HepG2 (cell line): ENCODE measurements around the gene PMM2. TPM values are rescaled to one million over a fixed set of nuclear protein-coding genes. Genes with fewer than 3 reads are reported as not detected.
A peak's percentile ranks its signal among the peaks of the same experiment; 100 is the strongest.
"Not testable (repeated sequence)": the region's sequence is repeated elsewhere in the genome, so short reads cannot be mapped to it uniquely, and the experiment has no call there.

Experiments
- ATAC-seq: fragments of 200-7000 bp; cut with Tn5 transposase; 3 replicates; pipeline ENCODE4 v1.9.1; 2020; ENCODE audit warnings: mild to moderate bottlenecking, moderate library complexity
- BruUV-seq: library from RNA; stranded (reverse); fragments of 400-500 nt; replicated peaks from 2 replicates; lab custom pipeline; 2021; lab: Mats Ljungman, UMichigan
- CTCF ChIA-PET: fragments of 300-600 bp; formaldehyde crosslinking; extraction: SDS; loops from one replicate; lab custom pipeline; 2021; ENCODE audit warnings: low total read pairs, inconsistent platforms, low intra/inter-chr PET ratio; lab: Yijun Ruan, JAX
- POLR2A ChIA-PET: fragments of 350-600 bp; sonication (Branson Sonifier 250); formaldehyde crosslinking; loops from one replicate; lab custom pipeline; 2020; ENCODE audit warnings: antibody characterized with exemption, inconsistent platforms; lab: Yijun Ruan, JAX
- DNase-seq: peaks from one replicate; pipeline ENCODE4 v3.0.0-alpha.2; 2015; ENCODE audit warnings: low spot score
- FAIRE-seq: peaks from 3 replicates; lab custom pipeline; 2011; peaks lifted over from hg19 to GRCh38; lab: Jason Lieb, UNC
- H2AFZ ChIP-seq: one replicate; pipeline ENCODE4 v1.6.1; 2011; ENCODE audit warnings: low read length, inconsistent platforms
- H3K27ac ChIP-seq: fragments of 300-600 bp; 3 replicates; pipeline ENCODE4 v1.8.0; 2011; ENCODE audit warnings: mixed run types, mild to moderate bottlenecking, mixed read lengths, low read length, inconsistent platforms; ENCODE audit not compliant: insufficient read depth; ENCODE audit errors: extremely low read length
- H3K27me3 ChIP-seq, 2 experiments: fragments of 200-600 bp in 1 of 2; 2 replicates in 1 of 2; 3 replicates in 1 of 2; pipeline versions ENCODE4 v1.6.0 to v1.8.0; 2011; ENCODE audit warnings: low read length in 2 of 2, mild to moderate bottlenecking in 2 of 2, moderate library complexity in 2 of 2, inconsistent platforms in 1 of 2; ENCODE audit not compliant: insufficient read depth in 2 of 2, control insufficient read depth in 1 of 2
- H3K36me3 ChIP-seq, 2 experiments: fragments of 200-600 bp in 1 of 2; replicated peaks in 1 of 2; 2 replicates in 1 of 2; 3 replicates in 1 of 2; pipeline versions ENCODE4 v1.5.1 to v1.8.0; 2011; ENCODE audit warnings: low read length in 2 of 2, inconsistent platforms in 1 of 2; ENCODE audit not compliant: insufficient read depth in 2 of 2, control insufficient read depth in 1 of 2
- H3K4me1 ChIP-seq: 2 replicates; pipeline ENCODE4 v1.5.1; 2012; ENCODE audit warnings: low read length, inconsistent platforms; ENCODE audit not compliant: insufficient read depth
- H3K4me2 ChIP-seq: 2 replicates; pipeline ENCODE4 v1.6.0; 2011; ENCODE audit warnings: low read depth, low read length, inconsistent platforms
- H3K4me3 ChIP-seq, 3 experiments: fragments of 200-600 bp in 1 of 3; sonication (generic), shearing (Covaris generic) in 1 of 3; replicated peaks in 1 of 3; 2 replicates each; pipeline ENCODE4 v1.5.1; 2011 to 2016; ENCODE audit warnings: low read length in 3 of 3, inconsistent platforms in 2 of 3, low read depth in 2 of 3, mild to moderate bottlenecking in 2 of 3, control low read depth in 1 of 3, mixed read lengths in 1 of 3; ENCODE audit not compliant: insufficient read depth in 1 of 3
- H3K79me2 ChIP-seq: one replicate; pipeline ENCODE4 v1.6.1; 2011; ENCODE audit warnings: low read length, inconsistent platforms; ENCODE audit not compliant: insufficient read depth
- H3K9ac ChIP-seq: 2 replicates; pipeline ENCODE4 v1.6.0; 2011; ENCODE audit warnings: mild to moderate bottlenecking, low read depth, low read length, inconsistent platforms; ENCODE audit not compliant: insufficient read depth
- H3K9me3 ChIP-seq: 2 replicates; pipeline ENCODE4 v1.5.1; 2012; ENCODE audit warnings: mild to moderate bottlenecking, low read length
- H4K20me1 ChIP-seq: 2 replicates; pipeline ENCODE4 v1.6.0; 2011; ENCODE audit warnings: inconsistent platforms, mild to moderate bottlenecking, low read length, moderate library complexity; ENCODE audit not compliant: insufficient read depth
- FOXK1 ChIP-seq: sonication (generic); formaldehyde crosslinking; IDR thresholded peaks from 2 replicates; pipeline ENCODE4 v1.4.0; 2020; ENCODE audit warnings: low read depth, missing genetic modification reagents, borderline replicate concordance
- NFIB ChIP-seq: sonication (generic); formaldehyde crosslinking; IDR thresholded peaks from 2 replicates; pipeline ENCODE4 v1.9.0; 2021; ENCODE audit warnings: missing genetic modification reagents, mild to moderate bottlenecking, borderline replicate concordance
- TRIM24 ChIP-seq: sonication (generic); formaldehyde crosslinking; IDR thresholded peaks from 2 replicates; pipeline ENCODE4 v1.8.0; 2022; ENCODE audit warnings: mild to moderate bottlenecking, missing genetic modification reagents
- ZMYM2 ChIP-seq: sonication (generic); formaldehyde crosslinking; IDR thresholded peaks from 2 replicates; pipeline ENCODE4 v1.8.0; 2022; ENCODE audit warnings: mild to moderate bottlenecking, missing genetic modification reagents
- ZNF350 ChIP-seq: sonication (generic); formaldehyde crosslinking; IDR thresholded peaks from 2 replicates; pipeline ENCODE4 v1.4.0; 2020; ENCODE audit warnings: mild to moderate bottlenecking, low read depth, missing genetic modification reagents, borderline replicate concordance
- ZNF430 ChIP-seq: sonication (generic); formaldehyde crosslinking; IDR thresholded peaks from 2 replicates; pipeline ENCODE4 v1.9.0; 2021; ENCODE audit warnings: mild to moderate bottlenecking, missing genetic modification reagents
- ZNF460 ChIP-seq: sonication (generic); formaldehyde crosslinking; IDR thresholded peaks from 2 replicates; pipeline ENCODE4 v1.5.1; 2020; ENCODE audit warnings: missing genetic modification reagents, mild to moderate bottlenecking, borderline replicate concordance
- WGBS: methylation state at CpG from one replicate; pipeline ENCODE4 v1.1.6; 2017; ENCODE audit warnings: low lambda C conversion rate; 5-methylcytosine and 5-hydroxymethylcytosine counted together
- in situ Hi-C: cut with HindIII; loops from 2 replicates; pipeline ENCODE4 v1.10.0; 2017; ENCODE audit warnings: low pct_unique_long_range_greater_than_20kb; ENCODE audit not compliant: extremely low pct_ligation_motif_present
- intact Hi-C: fragments of 100-400 bp; cut with micrococcal nuclease; formaldehyde crosslinking; loops from one replicate; pipeline ENCODE4 v1.10.0; 2022; ENCODE audit not compliant: unreplicated experiment
- polyA plus RNA-seq, 8 experiments: library from polyadenylated mRNA; depleted of rRNA in 3 of 8; stranded (reverse) in 7 of 8; unstranded in 1 of 8; fragments of >200 nt; fragmentation: Illumina TruSeq in 4 of 8; extraction: Trizol in 4 of 8; gene quantifications; 2 replicates each; pipeline versions ENCODE4 v1.2.1 to v1.2.3, GENCODE V29; 2011 to 2016; ENCODE audit warnings: low read depth in 4 of 8, missing spikeins in 1 of 8, mixed read lengths in 1 of 8; ENCODE audit not compliant: insufficient read depth in 1 of 8
- total RNA-seq, 5 experiments: library from RNA; depleted of rRNA; stranded (reverse); fragments of >200 nt; fragmentation: Illumina TruSeq; extraction: Trizol; gene quantifications; 2 replicates each; pipeline ENCODE4 v1.2.3, GENCODE V29; 2016; ENCODE audit warnings: low read depth in 1 of 5
- TF ChIP-seq, protein P1 (sequence below): sonication (generic); formaldehyde crosslinking; IDR thresholded peaks from 2 replicates; pipeline ENCODE4 v1.5.0; 2020; ENCODE audit warnings: mild to moderate bottlenecking, missing genetic modification reagents
- TF ChIP-seq, protein P2 (sequence below): sonication (generic); formaldehyde crosslinking; IDR thresholded peaks from 2 replicates; pipeline ENCODE4 v1.4.0; 2020; ENCODE audit warnings: missing genetic modification reagents
- TF ChIP-seq, protein P3 (sequence below): sonication (generic); formaldehyde crosslinking; IDR thresholded peaks from 2 replicates; pipeline ENCODE4 v1.5.0; 2020; ENCODE audit warnings: mild to moderate bottlenecking, missing genetic modification reagents
- TF ChIP-seq, protein P4 (sequence below): sonication (generic); formaldehyde crosslinking; IDR thresholded peaks from 2 replicates; pipeline ENCODE4 v1.9.0; 2022; ENCODE audit warnings: missing genetic modification reagents, mild to moderate bottlenecking, borderline replicate concordance

Gene PMM2
- total and polyA plus RNA-seq, 2 of the 13 experiments (the other 11 are each of a cell fraction or from before 2014, with no cell fraction given), result 52.2 to 93.7 TPM

DNA sequence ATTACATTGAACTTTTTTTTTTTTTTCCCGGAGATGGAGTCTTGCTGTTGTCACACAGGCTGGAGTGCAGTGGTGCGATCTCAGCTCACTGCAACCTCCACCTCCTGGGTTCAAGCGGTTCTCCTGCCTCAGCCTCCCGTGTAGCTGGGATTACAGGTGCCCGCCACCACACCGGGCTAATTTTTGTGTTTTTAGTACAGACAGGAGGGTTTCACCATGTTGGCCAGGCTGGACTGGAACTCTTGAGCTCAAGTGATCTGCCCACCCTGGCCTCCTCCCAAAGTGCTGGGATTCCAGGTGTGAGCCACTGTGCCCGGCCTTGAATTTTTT, 76.2 kb downstream of the PMM2 start:
- H2AFZ ChIP-seq, H3K79me2 ChIP-seq, FAIRE-seq, H3K9me3 ChIP-seq, H3K4me2 ChIP-seq, BruUV-seq, H4K20me1 ChIP-seq, ATAC-seq, H3K27me3 ChIP-seq, intact Hi-C loops, H3K36me3 ChIP-seq, H3K4me3 ChIP-seq, DNase-seq, H3K27ac ChIP-seq, H3K9ac ChIP-seq, in situ Hi-C loops: not testable (repeated sequence)
- ChIA-PET CTCF (interaction anchor here (0.6 to 1.2 kb wide), 3 partner anchors 10 to 239 kb away, joined by 3 to 7 read pairs (median 4); no protein-coding TSS in a partner anchor), POLR2A (interaction anchor here (1.8 to 4.9 kb wide), 4 partner anchors 10 to 217 kb away, joined by 5 to 55 read pairs (median 7); partner anchors contain the start of gene HAPSTR1)
- 56% methylated on average over 7 of the region's 7 CpGs for WGBS
- TF ChIP-seq ZNF430 (CRISPR knock-in tag) (0 out of 2 replicates have a peak, but pooled peaks have one; percentile 29), FOXK1 (0 out of 2 replicates have a peak, but pooled peaks have one; percentile 13), TRIM24 (0 out of 2 replicates have a peak, but pooled peaks have one; percentile 11), NFIB (CRISPR knock-in tag) (0 out of 2 replicates have a peak, but pooled peaks have one; percentile 16), ZMYM2 (CRISPR knock-in tag) (0 out of 2 replicates have a peak, but pooled peaks have one; percentile 35), ZNF460 (CRISPR knock-in tag) (peak; percentile 75), ZNF350 (peak; percentile 34; the same call in 1 of the 2 replicates)
- TF ChIP-seq, protein P1, sequence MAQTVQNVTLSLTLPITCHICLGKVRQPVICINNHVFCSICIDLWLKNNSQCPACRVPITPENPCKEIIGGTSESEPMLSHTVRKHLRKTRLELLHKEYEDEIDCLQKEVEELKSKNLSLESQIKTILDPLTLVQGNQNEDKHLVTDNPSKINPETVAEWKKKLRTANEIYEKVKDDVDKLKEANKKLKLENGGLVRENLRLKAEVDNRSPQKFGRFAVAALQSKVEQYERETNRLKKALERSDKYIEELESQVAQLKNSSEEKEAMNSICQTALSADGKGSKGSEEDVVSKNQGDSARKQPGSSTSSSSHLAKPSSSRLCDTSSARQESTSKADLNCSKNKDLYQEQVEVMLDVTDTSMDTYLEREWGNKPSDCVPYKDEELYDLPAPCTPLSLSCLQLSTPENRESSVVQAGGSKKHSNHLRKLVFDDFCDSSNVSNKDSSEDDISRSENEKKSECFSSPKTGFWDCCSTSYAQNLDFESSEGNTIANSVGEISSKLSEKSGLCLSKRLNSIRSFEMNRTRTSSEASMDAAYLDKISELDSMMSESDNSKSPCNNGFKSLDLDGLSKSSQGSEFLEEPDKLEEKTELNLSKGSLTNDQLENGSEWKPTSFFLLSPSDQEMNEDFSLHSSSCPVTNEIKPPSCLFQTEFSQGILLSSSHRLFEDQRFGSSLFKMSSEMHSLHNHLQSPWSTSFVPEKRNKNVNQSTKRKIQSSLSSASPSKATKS (CRISPR knock-in tag), result 0 out of 2 replicates have a peak, but pooled peaks have one; percentile 30
- TF ChIP-seq, protein P2, sequence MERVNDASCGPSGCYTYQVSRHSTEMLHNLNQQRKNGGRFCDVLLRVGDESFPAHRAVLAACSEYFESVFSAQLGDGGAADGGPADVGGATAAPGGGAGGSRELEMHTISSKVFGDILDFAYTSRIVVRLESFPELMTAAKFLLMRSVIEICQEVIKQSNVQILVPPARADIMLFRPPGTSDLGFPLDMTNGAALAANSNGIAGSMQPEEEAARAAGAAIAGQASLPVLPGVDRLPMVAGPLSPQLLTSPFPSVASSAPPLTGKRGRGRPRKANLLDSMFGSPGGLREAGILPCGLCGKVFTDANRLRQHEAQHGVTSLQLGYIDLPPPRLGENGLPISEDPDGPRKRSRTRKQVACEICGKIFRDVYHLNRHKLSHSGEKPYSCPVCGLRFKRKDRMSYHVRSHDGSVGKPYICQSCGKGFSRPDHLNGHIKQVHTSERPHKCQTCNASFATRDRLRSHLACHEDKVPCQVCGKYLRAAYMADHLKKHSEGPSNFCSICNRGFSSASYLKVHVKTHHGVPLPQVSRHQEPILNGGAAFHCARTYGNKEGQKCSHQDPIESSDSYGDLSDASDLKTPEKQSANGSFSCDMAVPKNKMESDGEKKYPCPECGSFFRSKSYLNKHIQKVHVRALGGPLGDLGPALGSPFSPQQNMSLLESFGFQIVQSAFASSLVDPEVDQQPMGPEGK (CRISPR knock-in tag), result 0 out of 2 replicates have a peak, but pooled peaks have one; percentile 6
- TF ChIP-seq, protein P3, sequence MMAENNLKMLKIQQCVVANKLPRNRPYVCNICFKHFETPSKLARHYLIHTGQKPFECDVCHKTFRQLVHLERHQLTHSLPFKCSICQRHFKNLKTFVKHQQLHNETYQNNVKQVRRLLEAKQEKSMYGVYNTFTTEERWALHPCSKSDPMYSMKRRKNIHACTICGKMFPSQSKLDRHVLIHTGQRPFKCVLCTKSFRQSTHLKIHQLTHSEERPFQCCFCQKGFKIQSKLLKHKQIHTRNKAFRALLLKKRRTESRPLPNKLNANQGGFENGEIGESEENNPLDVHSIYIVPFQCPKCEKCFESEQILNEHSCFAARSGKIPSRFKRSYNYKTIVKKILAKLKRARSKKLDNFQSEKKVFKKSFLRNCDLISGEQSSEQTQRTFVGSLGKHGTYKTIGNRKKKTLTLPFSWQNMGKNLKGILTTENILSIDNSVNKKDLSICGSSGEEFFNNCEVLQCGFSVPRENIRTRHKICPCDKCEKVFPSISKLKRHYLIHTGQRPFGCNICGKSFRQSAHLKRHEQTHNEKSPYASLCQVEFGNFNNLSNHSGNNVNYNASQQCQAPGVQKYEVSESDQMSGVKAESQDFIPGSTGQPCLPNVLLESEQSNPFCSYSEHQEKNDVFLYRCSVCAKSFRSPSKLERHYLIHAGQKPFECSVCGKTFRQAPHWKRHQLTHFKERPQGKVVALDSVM (CRISPR knock-in tag), result peak; percentile 77
- TF ChIP-seq, protein P4, sequence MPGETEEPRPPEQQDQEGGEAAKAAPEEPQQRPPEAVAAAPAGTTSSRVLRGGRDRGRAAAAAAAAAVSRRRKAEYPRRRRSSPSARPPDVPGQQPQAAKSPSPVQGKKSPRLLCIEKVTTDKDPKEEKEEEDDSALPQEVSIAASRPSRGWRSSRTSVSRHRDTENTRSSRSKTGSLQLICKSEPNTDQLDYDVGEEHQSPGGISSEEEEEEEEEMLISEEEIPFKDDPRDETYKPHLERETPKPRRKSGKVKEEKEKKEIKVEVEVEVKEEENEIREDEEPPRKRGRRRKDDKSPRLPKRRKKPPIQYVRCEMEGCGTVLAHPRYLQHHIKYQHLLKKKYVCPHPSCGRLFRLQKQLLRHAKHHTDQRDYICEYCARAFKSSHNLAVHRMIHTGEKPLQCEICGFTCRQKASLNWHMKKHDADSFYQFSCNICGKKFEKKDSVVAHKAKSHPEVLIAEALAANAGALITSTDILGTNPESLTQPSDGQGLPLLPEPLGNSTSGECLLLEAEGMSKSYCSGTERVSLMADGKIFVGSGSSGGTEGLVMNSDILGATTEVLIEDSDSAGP (CRISPR knock-in tag), result peak; percentile 22; the same call in 1 of the 2 replicates
- H3K4me1 ChIP-seq, result peaks cover 75% of the 10 kb centered on the region
